ENCODE measurements around the gene SLC29A1. TPM values are rescaled to one million over a fixed set of nuclear protein-coding genes. Genes with fewer than 3 reads are reported as not detected.

Gene SLC29A1
- total and polyA plus RNA-seq, 2 experiments from 2014 or later = 23.3 to 30.8 TPM

GRCh38 chr6:44257753-44258324 is 34.4 kb downstream of the SLC29A1 start:
- 38% methylated on average over 15 of the region's 15 CpGs for WGBS (ENCODE audit: low lambda C conversion rate, missing lambda C conversion rate)
- DNase-seq (ENCODE audit: low spot score) = no peak
- Histone ChIP-seq H3K36me3 (replicated peaks; ENCODE audit: insufficient read depth, low read depth) (no peaks in the 10 kb centered on the region), H2AFZ (no peak overlapping the region), H3K9me3 (ENCODE audit: low read depth) (no peaks in the 10 kb centered on the region), H3K4me2 (peak overlapping the region; percentile 98), H3K27ac (peak overlapping the region; percentile 96), H3K27me3 (no peaks in the 10 kb centered on the region), H3K4me3 (peak overlapping the region; percentile 100), H4K20me1 (ENCODE audit: insufficient read depth, poor library complexity, severe bottlenecking) (peaks cover 24% of the 10 kb centered on the region), H3K9me2 (replicated peaks; ENCODE audit: insufficient read depth) (no peaks in the 10 kb centered on the region), H3K79me2 (peaks cover 36% of the 10 kb centered on the region), H3K4me1 (ENCODE audit: insufficient read depth) (peaks cover 10% of the 10 kb centered on the region)
- TF ChIP-seq EZH2phosphoT487 (IDR thresholded peaks at IDR 0.05; ENCODE audit: low read depth, severe bottlenecking, unreplicated experiment) = no peak
- TF ChIP-seq, protein P1, sequence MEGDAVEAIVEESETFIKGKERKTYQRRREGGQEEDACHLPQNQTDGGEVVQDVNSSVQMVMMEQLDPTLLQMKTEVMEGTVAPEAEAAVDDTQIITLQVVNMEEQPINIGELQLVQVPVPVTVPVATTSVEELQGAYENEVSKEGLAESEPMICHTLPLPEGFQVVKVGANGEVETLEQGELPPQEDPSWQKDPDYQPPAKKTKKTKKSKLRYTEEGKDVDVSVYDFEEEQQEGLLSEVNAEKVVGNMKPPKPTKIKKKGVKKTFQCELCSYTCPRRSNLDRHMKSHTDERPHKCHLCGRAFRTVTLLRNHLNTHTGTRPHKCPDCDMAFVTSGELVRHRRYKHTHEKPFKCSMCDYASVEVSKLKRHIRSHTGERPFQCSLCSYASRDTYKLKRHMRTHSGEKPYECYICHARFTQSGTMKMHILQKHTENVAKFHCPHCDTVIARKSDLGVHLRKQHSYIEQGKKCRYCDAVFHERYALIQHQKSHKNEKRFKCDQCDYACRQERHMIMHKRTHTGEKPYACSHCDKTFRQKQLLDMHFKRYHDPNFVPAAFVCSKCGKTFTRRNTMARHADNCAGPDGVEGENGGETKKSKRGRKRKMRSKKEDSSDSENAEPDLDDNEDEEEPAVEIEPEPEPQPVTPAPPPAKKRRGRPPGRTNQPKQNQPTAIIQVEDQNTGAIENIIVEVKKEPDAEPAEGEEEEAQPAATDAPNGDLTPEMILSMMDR (IDR thresholded peaks at IDR 0.05; ENCODE audit: poor library complexity) = no peak
- no peak for TF ChIP-seq EZH2 (IDR thresholded peaks at IDR 0.05; ENCODE audit: borderline replicate concordance)

GRCh38 chr6:44258325-44258863 is 35.0 kb downstream of the SLC29A1 start:
- 88% methylated on average over 9 of the region's 9 CpGs for WGBS (ENCODE audit: low lambda C conversion rate, missing lambda C conversion rate)
- DNase-seq (ENCODE audit: low spot score) = no peak
- Histone ChIP-seq H3K27me3 (no peaks in the 10 kb centered on the region), H3K79me2 (peaks cover 35% of the 10 kb centered on the region), H3K4me2 (no peak overlapping the region), H3K36me3 (replicated peaks; ENCODE audit: insufficient read depth, low read depth) (no peaks in the 10 kb centered on the region), H2AFZ (no peak overlapping the region), H3K4me3 (no peak overlapping the region), H3K9me2 (replicated peaks; ENCODE audit: insufficient read depth) (no peaks in the 10 kb centered on the region), H3K9me3 (ENCODE audit: low read depth) (no peaks in the 10 kb centered on the region), H3K4me1 (ENCODE audit: insufficient read depth) (peaks cover 16% of the 10 kb centered on the region), H3K27ac (no peak overlapping the region), H4K20me1 (ENCODE audit: insufficient read depth, poor library complexity, severe bottlenecking) (peaks cover 22% of the 10 kb centered on the region)
- TF ChIP-seq EZH2phosphoT487 (IDR thresholded peaks at IDR 0.05; ENCODE audit: low read depth, severe bottlenecking, unreplicated experiment) (no peak), EZH2 (IDR thresholded peaks at IDR 0.05; ENCODE audit: borderline replicate concordance) (no peak)
- TF ChIP-seq, protein P1 (IDR thresholded peaks at IDR 0.05; ENCODE audit: poor library complexity) = no peak

DNA sequence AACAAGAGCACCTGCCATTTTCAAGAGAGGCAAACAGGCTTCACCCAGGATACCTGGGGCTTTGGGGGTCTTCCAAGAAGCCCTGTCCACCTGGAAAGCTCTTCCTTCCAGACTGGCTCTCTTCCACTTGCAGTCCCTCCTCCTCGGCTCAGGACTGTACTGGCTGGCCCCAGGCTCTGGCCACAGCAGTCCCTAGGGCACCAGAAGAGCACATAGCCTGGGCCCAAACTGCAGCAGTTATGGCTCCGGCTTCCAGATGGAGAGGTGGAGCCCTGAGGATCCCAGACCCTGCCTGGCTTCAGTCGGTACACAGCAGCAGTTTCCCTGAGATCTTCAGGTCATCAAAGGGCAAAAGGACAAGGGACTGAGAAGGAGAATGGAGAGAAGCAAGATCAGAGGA is 35.5 kb downstream of the SLC29A1 start:
- TF ChIP-seq EZH2phosphoT487 (IDR thresholded peaks at IDR 0.05; ENCODE audit: low read depth, severe bottlenecking, unreplicated experiment) (no peak), EZH2 (IDR thresholded peaks at IDR 0.05; ENCODE audit: borderline replicate concordance) (no peak)
- TF ChIP-seq, protein P1 (IDR thresholded peaks at IDR 0.05; ENCODE audit: poor library complexity) = no peak
- peaks cover 17% of the 10 kb centered on the region for H4K20me1 ChIP-seq (ENCODE audit: insufficient read depth, poor library complexity, severe bottlenecking)
- H3K79me2 ChIP-seq = peaks cover 36% of the 10 kb centered on the region
- no peaks in the 10 kb centered on the region for H3K9me3 ChIP-seq (ENCODE audit: low read depth)
- peaks cover 21% of the 10 kb centered on the region for H3K4me1 ChIP-seq (ENCODE audit: insufficient read depth)
- 96% methylated on average over 3 of the region's 3 CpGs for WGBS (ENCODE audit: low lambda C conversion rate, missing lambda C conversion rate)
- no peaks in the 10 kb centered on the region for H3K36me3 ChIP-seq (replicated peaks; ENCODE audit: insufficient read depth, low read depth)
- no peak overlapping the region for H3K4me3 ChIP-seq
- H3K27me3 ChIP-seq = no peaks in the 10 kb centered on the region
- H3K4me2 ChIP-seq = no peak overlapping the region
- no peak for DNase-seq (ENCODE audit: low spot score)
- no peak overlapping the region for H3K27ac ChIP-seq
- H2AFZ ChIP-seq = no peak overlapping the region
- H3K9me2 ChIP-seq (replicated peaks; ENCODE audit: insufficient read depth) = no peaks in the 10 kb centered on the region
